GM12801 (cell line): ENCODE data around the gene ATXN10.

Experiments
- TF ChIP-seq, protein P1 (sequence below): IDR thresholded peaks from one replicate; pipeline ENCODE4 v1.5.1; 2011; ENCODE audit warnings: control low read depth; ENCODE audit not compliant: insufficient read length; ENCODE audit errors: extremely low read depth

The ATXN10 gene

DNA sequence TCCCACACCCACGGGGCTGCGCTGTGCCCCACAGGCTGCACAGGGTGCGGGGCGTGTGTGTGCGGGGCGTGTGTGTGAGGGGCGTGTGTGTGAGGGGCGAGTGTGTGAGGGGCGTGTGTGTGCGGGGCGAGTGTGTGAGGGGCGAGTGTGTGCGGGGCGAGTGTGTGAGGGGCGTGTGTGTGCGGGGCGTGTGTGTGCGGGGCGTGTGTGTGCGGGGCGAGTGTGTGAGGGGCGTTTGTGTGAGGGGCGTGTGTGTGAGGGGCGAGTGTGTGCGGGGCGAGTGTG is 218.7 kb downstream of the ATXN10 start:
- TF ChIP-seq, protein P1, sequence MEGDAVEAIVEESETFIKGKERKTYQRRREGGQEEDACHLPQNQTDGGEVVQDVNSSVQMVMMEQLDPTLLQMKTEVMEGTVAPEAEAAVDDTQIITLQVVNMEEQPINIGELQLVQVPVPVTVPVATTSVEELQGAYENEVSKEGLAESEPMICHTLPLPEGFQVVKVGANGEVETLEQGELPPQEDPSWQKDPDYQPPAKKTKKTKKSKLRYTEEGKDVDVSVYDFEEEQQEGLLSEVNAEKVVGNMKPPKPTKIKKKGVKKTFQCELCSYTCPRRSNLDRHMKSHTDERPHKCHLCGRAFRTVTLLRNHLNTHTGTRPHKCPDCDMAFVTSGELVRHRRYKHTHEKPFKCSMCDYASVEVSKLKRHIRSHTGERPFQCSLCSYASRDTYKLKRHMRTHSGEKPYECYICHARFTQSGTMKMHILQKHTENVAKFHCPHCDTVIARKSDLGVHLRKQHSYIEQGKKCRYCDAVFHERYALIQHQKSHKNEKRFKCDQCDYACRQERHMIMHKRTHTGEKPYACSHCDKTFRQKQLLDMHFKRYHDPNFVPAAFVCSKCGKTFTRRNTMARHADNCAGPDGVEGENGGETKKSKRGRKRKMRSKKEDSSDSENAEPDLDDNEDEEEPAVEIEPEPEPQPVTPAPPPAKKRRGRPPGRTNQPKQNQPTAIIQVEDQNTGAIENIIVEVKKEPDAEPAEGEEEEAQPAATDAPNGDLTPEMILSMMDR: no peak

DNA sequence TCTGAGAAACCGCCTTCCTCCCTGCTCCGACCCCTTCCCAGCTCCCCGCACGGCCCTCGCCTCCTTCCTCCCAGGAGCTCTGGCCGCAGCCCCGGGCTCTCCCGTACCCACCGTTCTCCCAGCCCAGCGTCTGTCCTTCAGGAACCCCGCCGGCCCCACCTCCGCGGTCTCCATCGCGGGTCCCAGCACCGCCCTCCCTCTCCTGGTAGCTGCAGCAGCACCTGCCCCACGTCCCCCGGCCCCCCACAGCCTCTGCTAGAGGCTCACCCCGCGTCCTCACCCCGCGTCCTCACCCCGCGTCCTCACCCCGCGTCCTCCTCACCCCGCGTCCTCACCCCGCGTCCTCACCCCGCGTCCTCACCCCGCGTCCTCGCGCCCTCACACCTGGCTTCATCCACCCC is 219.4 kb downstream of the ATXN10 start:
- TF ChIP-seq, protein P1: no peak

DNA sequence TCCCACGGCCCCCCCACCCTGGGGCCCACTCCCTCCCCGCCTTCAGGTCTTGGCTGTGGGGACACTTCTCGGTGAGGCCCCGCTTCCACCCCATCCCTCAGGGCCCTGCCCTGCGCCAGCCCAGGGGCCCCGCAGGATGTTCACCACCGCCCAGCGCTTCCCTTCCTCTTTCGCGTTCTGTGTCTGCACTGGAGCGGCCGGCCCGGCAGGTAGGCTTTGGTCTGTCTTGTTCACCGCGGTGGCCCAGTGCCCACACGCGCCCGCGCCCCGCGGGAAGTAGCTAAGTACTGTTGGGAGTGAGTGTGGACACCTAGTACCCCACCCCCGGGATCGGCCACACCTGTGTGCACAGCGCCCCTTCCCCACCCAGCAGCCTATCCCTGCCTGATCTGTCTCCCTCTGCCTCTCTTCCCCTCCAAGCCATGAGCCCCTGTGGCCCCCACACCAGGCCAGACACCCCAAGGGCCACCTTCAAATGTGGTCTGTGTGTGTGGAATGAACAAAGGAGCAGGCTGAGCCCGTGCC is 219.9 kb downstream of the ATXN10 start:
- TF ChIP-seq, protein P1: no peak

DNA sequence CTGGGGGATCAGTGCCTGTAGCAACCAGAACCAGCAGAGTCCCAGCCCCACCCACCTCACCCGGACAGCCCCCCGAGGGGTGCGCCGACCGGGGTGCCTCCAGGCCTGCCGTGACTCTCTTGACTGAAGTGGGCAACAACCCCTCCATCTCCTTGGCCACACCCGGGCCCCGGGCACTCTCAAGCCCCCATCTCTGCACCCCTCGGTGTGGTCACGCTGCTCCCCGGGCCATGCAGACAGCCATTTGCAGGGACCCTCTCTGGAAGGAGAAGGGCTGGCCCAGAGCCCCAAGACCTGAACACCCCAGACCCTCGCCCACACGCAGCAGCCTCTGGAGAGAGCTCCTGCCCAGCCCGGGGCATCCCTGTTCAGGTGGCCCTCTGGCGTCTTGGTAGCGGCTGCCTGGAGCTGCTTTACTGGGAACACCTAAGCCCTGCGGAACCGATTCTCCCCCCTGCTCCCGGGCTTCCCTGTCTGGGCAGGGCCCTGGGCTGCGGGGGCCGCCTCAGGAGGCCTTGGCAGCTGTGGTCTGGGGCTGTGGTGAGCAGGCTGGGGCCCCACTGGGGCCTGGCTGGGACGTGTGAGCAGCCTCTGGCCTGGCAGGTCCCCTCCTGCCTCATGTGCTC is 220.5 kb downstream of the ATXN10 start:
- TF ChIP-seq, protein P1: no peak

DNA sequence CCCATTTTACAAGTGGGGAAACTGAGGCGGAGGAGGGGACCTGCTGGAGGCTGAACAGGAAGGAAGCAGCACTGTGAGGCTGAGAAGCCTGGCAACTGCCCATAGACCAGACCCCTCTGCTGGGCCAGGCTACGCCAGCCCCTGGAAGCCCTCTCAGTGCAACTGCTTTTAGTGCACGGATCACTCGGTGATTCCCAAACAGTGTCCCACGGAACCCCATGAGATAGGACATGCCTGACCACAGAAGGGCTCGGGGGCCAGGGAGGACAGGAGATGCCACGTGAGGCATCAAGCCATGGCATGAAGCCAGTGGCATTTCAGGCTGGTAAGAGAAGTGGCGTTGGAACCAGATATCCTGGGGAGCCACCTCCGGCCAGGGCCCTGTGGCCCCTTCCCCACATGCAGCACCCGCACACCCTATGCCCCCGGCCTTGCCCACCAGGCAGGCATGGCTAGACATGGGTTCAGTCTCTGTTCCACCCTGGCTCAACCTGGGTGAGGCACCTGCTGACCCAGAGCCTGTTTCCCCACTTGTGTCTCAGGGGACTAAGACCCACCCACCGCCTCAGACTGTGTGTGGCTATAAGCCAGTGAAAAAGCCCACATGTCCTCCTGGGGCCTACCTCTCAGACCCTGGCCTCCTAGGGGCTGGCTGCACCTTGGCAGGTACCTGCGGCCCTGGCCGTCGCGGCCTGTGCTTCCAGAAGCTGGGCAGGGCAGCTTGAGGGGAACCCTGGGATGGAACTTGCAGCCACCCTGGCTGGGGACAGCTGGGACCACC is 221.2 kb downstream of the ATXN10 start:
- TF ChIP-seq, protein P1: no peak

DNA sequence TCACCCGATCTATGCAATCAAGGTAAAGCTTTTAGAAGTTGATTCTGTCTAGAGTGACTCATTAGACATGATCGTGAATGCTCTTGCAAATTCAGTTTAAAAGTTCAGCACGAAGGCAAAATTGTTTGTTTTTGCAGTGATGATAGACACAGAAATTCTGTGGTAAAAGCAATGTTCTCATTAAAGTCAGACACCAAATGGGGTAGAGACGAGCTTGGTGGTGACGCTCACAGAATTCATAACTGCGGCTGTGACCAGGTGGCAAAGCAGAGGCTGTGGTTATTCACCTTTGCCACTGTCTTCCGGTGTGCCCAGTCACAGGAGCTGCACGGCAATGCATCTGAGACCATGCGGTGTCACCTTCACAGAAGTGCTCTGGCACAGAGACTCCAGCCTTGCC is 221.9 kb downstream of the ATXN10 start:
- TF ChIP-seq, protein P1: no peak
